GM12878 (cell line): ENCODE results near the gene MDFIC. TPM values are rescaled to one million over a fixed set of nuclear protein-coding genes. Genes with fewer than 3 reads are reported as not detected.

ENCODE experiments used
- ATAC-seq: fragments of 200-7000 bp; cut with Tn5 transposase; 3 replicates; pipeline ENCODE4 v1.9.1; 2020; ENCODE audit warnings: mild to moderate bottlenecking, moderate library complexity
- BruUV-seq: library from RNA; stranded (reverse); fragments of 400-500 nt; replicated peaks from 2 replicates; lab custom pipeline; 2021; lab: Mats Ljungman, UMichigan
- CTCF ChIA-PET: fragments of 300-600 bp; sonication (Branson Sonifier 250); formaldehyde crosslinking; extraction: SDS; loops from one replicate; lab custom pipeline; 2021; ENCODE audit warnings: inconsistent platforms; lab: Yijun Ruan, JAX
- POLR2A ChIA-PET: fragments of 350-600 bp; formaldehyde crosslinking; extraction: SDS; loops from one replicate; lab custom pipeline; 2021; ENCODE audit warnings: inconsistent platforms; lab: Charles Lee
- RAD21 ChIA-PET: fragments of 300-600 bp; sonication (Branson Sonifier 250); formaldehyde crosslinking; loops from one replicate; lab custom pipeline; 2023; ENCODE audit warnings: antibody characterized with exemption; ENCODE audit not compliant: unreplicated experiment; lab: Charles Lee
- SMC1A ChIA-PET: fragments of 300-600 bp; sonication (Branson Sonifier 250); formaldehyde crosslinking; loops from one replicate; lab custom pipeline; 2023; ENCODE audit not compliant: unreplicated experiment, uncharacterized antibody; lab: Charles Lee
- DNase-seq: peaks from one replicate; pipeline ENCODE4 v3.0.0-alpha.2; 2011; ENCODE audit warnings: low read depth, low spot score
- FAIRE-seq: peaks from 3 replicates; lab custom pipeline; 2011; peaks lifted over from hg19 to GRCh38; lab: Jason Lieb, UNC
- H2AFZ ChIP-seq: 2 replicates; pipeline ENCODE4 v1.6.0; 2011; ENCODE audit warnings: low read depth, low read length, control low read depth; ENCODE audit not compliant: control insufficient read depth
- H3K27ac ChIP-seq: 2 replicates; pipeline ENCODE4 v1.5.1; 2011; ENCODE audit warnings: control low read depth; ENCODE audit not compliant: control insufficient read depth, insufficient read depth
- H3K27me3 ChIP-seq, 2 experiments: replicated peaks in 1 of 2; 2 replicates each; pipeline versions ENCODE4 v1.6.0 to v1.6.1; 2011; ENCODE audit warnings: low read length in 1 of 2; ENCODE audit not compliant: control insufficient read depth in 2 of 2, insufficient read depth in 2 of 2
- H3K36me3 ChIP-seq, 2 experiments: 2 replicates each; pipeline ENCODE4 v1.5.1; 2011; ENCODE audit warnings: low read length in 1 of 2; ENCODE audit not compliant: control insufficient read depth in 2 of 2, insufficient read depth in 2 of 2
- H3K4me1 ChIP-seq: 2 replicates; pipeline ENCODE4 v1.6.1; 2011; ENCODE audit warnings: mild to moderate bottlenecking, low read length, moderate library complexity, mixed read lengths; ENCODE audit not compliant: control insufficient read depth, insufficient read depth
- H3K4me2 ChIP-seq: 2 replicates; pipeline ENCODE4 v1.6.0; 2011; ENCODE audit warnings: control low read depth; ENCODE audit not compliant: control insufficient read depth, insufficient read depth
- H3K4me3 ChIP-seq: fragments of 200-600 bp; sonication (generic); 2 replicates; pipeline ENCODE4 v1.5.1; 2016
- H3K79me2 ChIP-seq: 2 replicates; pipeline ENCODE4 v1.6.0; 2011; ENCODE audit warnings: low read length; ENCODE audit not compliant: control insufficient read depth, insufficient read depth
- H3K9ac ChIP-seq: 2 replicates; pipeline ENCODE4 v1.8.0; 2011; ENCODE audit warnings: low read length, control low read depth, mixed read lengths; ENCODE audit not compliant: control insufficient read depth, insufficient read depth
- H3K9me3 ChIP-seq: replicated peaks from 3 replicates; pipeline ENCODE4 v1.5.1; 2011; ENCODE audit warnings: mild to moderate bottlenecking, low read length; ENCODE audit not compliant: control insufficient read depth, insufficient read depth
- H4K20me1 ChIP-seq: 2 replicates; pipeline ENCODE4 v1.6.0; 2011; ENCODE audit not compliant: control insufficient read depth, insufficient read depth
- BACH1 ChIP-seq: fragments of 450-650 bp; IDR thresholded peaks from 2 replicates; pipeline ENCODE4 v1.6.1; 2017; ENCODE audit warnings: mild to moderate bottlenecking, borderline replicate concordance
- EP300 ChIP-seq, 2 experiments: fragments of 150-350 bp in 1 of 2; IDR thresholded peaks; 2 replicates each; pipeline ENCODE4 v1.6.1; 2011 to 2012; ENCODE audit warnings: low read depth in 2 of 2, low read length in 2 of 2, borderline replicate concordance in 1 of 2, improper control_type of control experiment in 1 of 2, inconsistent platforms in 1 of 2; ENCODE audit not compliant: control insufficient read depth in 1 of 2
- ETV6 ChIP-seq, 2 experiments: fragments of 450-650 bp in 1 of 2; IDR thresholded peaks in 1 of 2; conservative IDR thresholded peaks in 1 of 2; 2 replicates each; pipeline ENCODE4 v1.6.1; 2014; ENCODE audit warnings: antibody characterized with exemption in 1 of 2, borderline replicate concordance in 1 of 2, low read depth in 1 of 2, mild to moderate bottlenecking in 1 of 2, moderate library complexity in 1 of 2
- FOXK2 ChIP-seq: fragments of 450-650 bp; IDR thresholded peaks from 2 replicates; pipeline ENCODE4 v1.6.1; 2017; ENCODE audit warnings: mild to moderate bottlenecking, moderate library complexity
- HCFC1 ChIP-seq: fragments of 150-350 bp; IDR thresholded peaks from 2 replicates; pipeline ENCODE4 v1.6.1; 2014; ENCODE audit warnings: low read length
- IKZF1 ChIP-seq: fragments of 450-650 bp; conservative IDR thresholded peaks from 2 replicates; pipeline ENCODE4 v1.6.1; 2017; ENCODE audit warnings: antibody characterized with exemption, mild to moderate bottlenecking
- MEF2B ChIP-seq: fragments of 450-650 bp; IDR thresholded peaks from 2 replicates; pipeline ENCODE4 v1.6.1; 2018; ENCODE audit warnings: mild to moderate bottlenecking, moderate library complexity; ENCODE audit not compliant: partially characterized antibody, poor library complexity, severe bottlenecking
- NR2C2 ChIP-seq: IDR thresholded peaks from 2 replicates; pipeline ENCODE4 v1.6.1; 2011; ENCODE audit warnings: borderline replicate concordance, low read depth; ENCODE audit not compliant: control insufficient read depth, insufficient read length
- POLR2AphosphoS5 ChIP-seq: IDR thresholded peaks from 2 replicates; pipeline ENCODE4 v1.6.1; 2011; ENCODE audit warnings: mild to moderate bottlenecking, low read length, inconsistent platforms
- SPI1 ChIP-seq: IDR thresholded peaks from 2 replicates; pipeline ENCODE4 v1.6.1; 2011; ENCODE audit warnings: low read depth, mild to moderate bottlenecking, low read length, moderate library complexity, borderline replicate concordance; ENCODE audit not compliant: insufficient read depth
- ZNF217 ChIP-seq: fragments of 450-650 bp; IDR thresholded peaks from 2 replicates; pipeline ENCODE4 v1.6.1; 2017; ENCODE audit warnings: antibody characterized with exemption, mild to moderate bottlenecking
- ZNF622 ChIP-seq: fragments of 450-650 bp; IDR thresholded peaks from 2 replicates; pipeline ENCODE4 v1.6.1; 2017; ENCODE audit warnings: mild to moderate bottlenecking, inconsistent platforms
- WGBS: methylation state at CpG from one replicate; pipeline ENCODE4 v1.1.6; 2016; ENCODE audit warnings: low lambda C conversion rate; ENCODE audit not compliant: insufficient replicate concordance, insufficient coverage; ENCODE audit errors: missing lambda C conversion rate; 5-methylcytosine and 5-hydroxymethylcytosine counted together
- in situ Hi-C: fragments of 300-500 bp; cut with MboI; formaldehyde crosslinking; loops from 9 replicates; pipeline ENCODE4 v1.14.3; 2018; ENCODE audit warnings: mixed read lengths
- intact Hi-C: fragments of 100-400 bp; cut with micrococcal nuclease; formaldehyde crosslinking; loops from one replicate; pipeline ENCODE4 v1.14.2; 2022; ENCODE audit not compliant: unreplicated experiment
- polyA plus RNA-seq, 11 experiments: library from polyadenylated mRNA; depleted of rRNA in 4 of 11; unstranded in 6 of 11; stranded (reverse) in 5 of 11; fragments of >200 nt; fragmentation: Nextera tagmentation in 4 of 11; fragmentation: Illumina TruSeq in 1 of 11; extraction: Ambion mirVana in 4 of 11; extraction: Trizol in 1 of 11; gene quantifications; 1 replicate in 1 of 11; 2 replicates in 10 of 11; pipeline versions ENCODE4 v1.2.1 to v1.2.3, GENCODE V29; 2011 to 2016; ENCODE audit warnings: inconsistent platforms in 2 of 11, missing spikeins in 2 of 11, low read depth in 1 of 11
- total RNA-seq, 4 experiments: library from RNA; depleted of rRNA in 3 of 4; stranded (reverse); fragments of >200 nt in 3 of 4; fragmentation: Illumina TruSeq in 1 of 4; extraction: Trizol in 1 of 4; gene quantifications; 2 replicates each; pipeline versions ENCODE4 v1.2.1 to v1.2.3, GENCODE V29; 2013 to 2021
- TF ChIP-seq, protein P1 (sequence below): fragments of 150-350 bp; IDR thresholded peaks from 2 replicates; pipeline ENCODE4 v1.6.1; 2016; ENCODE audit warnings: low read depth, low read length
- TF ChIP-seq, protein P2 (sequence below): fragments of 450-650 bp; IDR thresholded peaks from 2 replicates; pipeline ENCODE4 v1.6.1; 2017; ENCODE audit warnings: low read depth, mild to moderate bottlenecking, moderate library complexity
- TF ChIP-seq, protein P3 (sequence below): IDR thresholded peaks from 2 replicates; pipeline ENCODE4 v1.6.1; 2012; ENCODE audit warnings: low read depth, low read length, improper control_type of control experiment

The MDFIC gene
- total and polyA plus RNA-seq, 10 of the 15 experiments (the other 5 are each of a cell fraction or from before 2014, with no cell fraction given), result 7.3 to 58.4 (median 40.0) TPM

DNA sequence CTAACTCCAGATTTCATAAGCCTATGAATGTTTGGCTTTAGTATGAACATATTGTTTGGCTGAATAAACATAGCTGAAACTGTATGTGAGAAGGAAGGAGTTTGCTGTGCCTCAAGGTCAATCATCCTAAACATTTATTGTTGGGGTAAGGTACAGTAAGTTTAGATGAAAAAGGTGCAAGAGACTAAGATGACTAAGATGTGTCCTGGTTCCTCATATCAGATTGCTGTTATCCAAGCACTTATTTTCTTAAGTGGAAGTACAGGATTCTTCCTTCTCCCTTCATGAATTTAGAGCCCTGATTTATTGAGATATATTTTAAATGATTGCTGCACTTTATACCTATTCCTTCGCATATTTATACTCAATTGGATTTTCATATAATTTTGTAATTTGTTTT, 12.2 kb downstream of the MDFIC start:
- intact Hi-C loops (no loop called here), in situ Hi-C loops (no loop called here)
- Histone ChIP-seq H3K4me1 (peaks cover 38% of the 10 kb centered on the region), H2AFZ (no peak overlapping the region; the same call in 1 of the 2 replicates), H3K9ac (peak overlapping the region; percentile 4; the same call in 1 of the 2 replicates), H3K27me3 (no peaks in the 10 kb centered on the region), H3K4me2 (peak overlapping the region; percentile 92), H3K9me3 (no peaks in the 10 kb centered on the region; the same call in 1 of the 3 replicates), H3K4me3 (peak overlapping the region; percentile 34; the same call in 1 of the 2 replicates), H3K27ac (peak overlapping the region; percentile 92), H4K20me1 (no peaks in the 10 kb centered on the region), H3K36me3 (no peaks in the 10 kb centered on the region), H3K79me2 (peaks cover 98% of the 10 kb centered on the region)
- FAIRE-seq (no peak), DNase-seq (no peak), ATAC-seq (peak; percentile 9; the same call in 2 of the 3 replicates)
- no TSS peak for BruUV-seq
- WGBS, result 0% methylated on average over 1 of the region's 1 CpG
- CTCF ChIA-PET, result interaction anchor here (1.2 to 3.0 kb wide), 5 partner anchors 10 to 283 kb away, joined by 3 to 26 read pairs (median 6); no protein-coding TSS in a partner anchor
- POLR2A ChIA-PET, result interaction anchor here (0.8 to 3.2 kb wide), 4 partner anchors 10 to 17 kb away, joined by 3 to 19 read pairs (median 6); partner anchors contain the start of gene MDFIC
- RAD21 ChIA-PET, result interaction anchor here (1.1 to 7.3 kb wide), 3 partner anchors 9 to 67 kb away, joined by 3 to 80 read pairs (median 6); no protein-coding TSS in a partner anchor
- SMC1A ChIA-PET, result interaction anchor here (0.8 to 15.8 kb wide), 10 partner anchors 9 to 303 kb away, joined by 3 to 154 read pairs (median 8); partner anchors contain the start of gene MDFIC
- TF ChIP-seq NR2C2 (no peak), SPI1 (0 out of 2 replicates have a peak, but pooled peaks have one; percentile 10), MEF2B (no peak), ZNF217 (no peak), BACH1 (no peak), HCFC1 (no peak), POLR2AphosphoS5 (no peak), FOXK2 (no peak), IKZF1 (0 out of 2 replicates have a peak, but pooled peaks have one; percentile 10), ETV6 (conservative IDR thresholded peaks at IDR 0.05 in 1 of 2, IDR thresholded peaks at IDR 0.05 in 1 of 2; ENCODE audit: borderline replicate concordance in 1 of 2, low read depth in 1 of 2) (no peak), ZNF622 (no peak), EP300 (IDR thresholded peaks at IDR 0.05; ENCODE audit: borderline replicate concordance in 1 of 2, control insufficient read depth in 1 of 2, low read depth in 2 of 2, low read length in 2 of 2) (0 out of 4 replicates have a peak, but pooled peaks of 1 of the 2 experiments have one; percentile 31)
- TF ChIP-seq, protein P1, sequence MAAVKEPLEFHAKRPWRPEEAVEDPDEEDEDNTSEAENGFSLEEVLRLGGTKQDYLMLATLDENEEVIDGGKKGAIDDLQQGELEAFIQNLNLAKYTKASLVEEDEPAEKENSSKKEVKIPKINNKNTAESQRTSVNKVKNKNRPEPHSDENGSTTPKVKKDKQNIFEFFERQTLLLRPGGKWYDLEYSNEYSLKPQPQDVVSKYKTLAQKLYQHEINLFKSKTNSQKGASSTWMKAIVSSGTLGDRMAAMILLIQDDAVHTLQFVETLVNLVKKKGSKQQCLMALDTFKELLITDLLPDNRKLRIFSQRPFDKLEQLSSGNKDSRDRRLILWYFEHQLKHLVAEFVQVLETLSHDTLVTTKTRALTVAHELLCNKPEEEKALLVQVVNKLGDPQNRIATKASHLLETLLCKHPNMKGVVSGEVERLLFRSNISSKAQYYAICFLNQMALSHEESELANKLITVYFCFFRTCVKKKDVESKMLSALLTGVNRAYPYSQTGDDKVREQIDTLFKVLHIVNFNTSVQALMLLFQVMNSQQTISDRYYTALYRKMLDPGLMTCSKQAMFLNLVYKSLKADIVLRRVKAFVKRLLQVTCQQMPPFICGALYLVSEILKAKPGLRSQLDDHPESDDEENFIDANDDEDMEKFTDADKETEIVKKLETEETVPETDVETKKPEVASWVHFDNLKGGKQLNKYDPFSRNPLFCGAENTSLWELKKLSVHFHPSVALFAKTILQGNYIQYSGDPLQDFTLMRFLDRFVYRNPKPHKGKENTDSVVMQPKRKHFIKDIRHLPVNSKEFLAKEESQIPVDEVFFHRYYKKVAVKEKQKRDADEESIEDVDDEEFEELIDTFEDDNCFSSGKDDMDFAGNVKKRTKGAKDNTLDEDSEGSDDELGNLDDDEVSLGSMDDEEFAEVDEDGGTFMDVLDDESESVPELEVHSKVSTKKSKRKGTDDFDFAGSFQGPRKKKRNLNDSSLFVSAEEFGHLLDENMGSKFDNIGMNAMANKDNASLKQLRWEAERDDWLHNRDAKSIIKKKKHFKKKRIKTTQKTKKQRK, result no peak
- TF ChIP-seq, protein P2, sequence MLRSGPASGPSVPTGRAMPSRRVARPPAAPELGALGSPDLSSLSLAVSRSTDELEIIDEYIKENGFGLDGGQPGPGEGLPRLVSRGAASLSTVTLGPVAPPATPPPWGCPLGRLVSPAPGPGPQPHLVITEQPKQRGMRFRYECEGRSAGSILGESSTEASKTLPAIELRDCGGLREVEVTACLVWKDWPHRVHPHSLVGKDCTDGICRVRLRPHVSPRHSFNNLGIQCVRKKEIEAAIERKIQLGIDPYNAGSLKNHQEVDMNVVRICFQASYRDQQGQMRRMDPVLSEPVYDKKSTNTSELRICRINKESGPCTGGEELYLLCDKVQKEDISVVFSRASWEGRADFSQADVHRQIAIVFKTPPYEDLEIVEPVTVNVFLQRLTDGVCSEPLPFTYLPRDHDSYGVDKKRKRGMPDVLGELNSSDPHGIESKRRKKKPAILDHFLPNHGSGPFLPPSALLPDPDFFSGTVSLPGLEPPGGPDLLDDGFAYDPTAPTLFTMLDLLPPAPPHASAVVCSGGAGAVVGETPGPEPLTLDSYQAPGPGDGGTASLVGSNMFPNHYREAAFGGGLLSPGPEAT, result no peak
- TF ChIP-seq, protein P3, sequence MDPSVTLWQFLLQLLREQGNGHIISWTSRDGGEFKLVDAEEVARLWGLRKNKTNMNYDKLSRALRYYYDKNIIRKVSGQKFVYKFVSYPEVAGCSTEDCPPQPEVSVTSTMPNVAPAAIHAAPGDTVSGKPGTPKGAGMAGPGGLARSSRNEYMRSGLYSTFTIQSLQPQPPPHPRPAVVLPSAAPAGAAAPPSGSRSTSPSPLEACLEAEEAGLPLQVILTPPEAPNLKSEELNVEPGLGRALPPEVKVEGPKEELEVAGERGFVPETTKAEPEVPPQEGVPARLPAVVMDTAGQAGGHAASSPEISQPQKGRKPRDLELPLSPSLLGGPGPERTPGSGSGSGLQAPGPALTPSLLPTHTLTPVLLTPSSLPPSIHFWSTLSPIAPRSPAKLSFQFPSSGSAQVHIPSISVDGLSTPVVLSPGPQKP, result no peak
